HEK293T (cell line): Measurements from ENCODE around the gene RBM44.

Experiments used
- BHLHE40 ChIP-seq: fragments of 450-650 bp; IDR thresholded peaks from 2 replicates; pipeline ENCODE4 v1.6.1; 2016; ENCODE audit warnings: mild to moderate bottlenecking, moderate library complexity, borderline replicate concordance
- ELF4 ChIP-seq: fragments of 450-650 bp; IDR thresholded peaks from 2 replicates; pipeline ENCODE4 v1.6.1; 2017; ENCODE audit warnings: antibody characterized with exemption
- FOXA1 ChIP-seq: fragments of 450-650 bp; IDR thresholded peaks from 2 replicates; pipeline ENCODE4 v1.6.1; 2016; ENCODE audit warnings: mild to moderate bottlenecking
- FOXM1 ChIP-seq: fragments of 450-650 bp; IDR thresholded peaks from 2 replicates; pipeline ENCODE4 v1.6.1; 2017; ENCODE audit warnings: mild to moderate bottlenecking, borderline replicate concordance
- LEF1 ChIP-seq: fragments of 450-650 bp; IDR thresholded peaks from 2 replicates; pipeline ENCODE4 v1.6.1; 2017; ENCODE audit warnings: mild to moderate bottlenecking, borderline replicate concordance
- TARDBP ChIP-seq: fragments of 450-650 bp; IDR thresholded peaks from 2 replicates; pipeline ENCODE4 v1.6.1; 2016
- ZNF384 ChIP-seq: fragments of 450-650 bp; IDR thresholded peaks from 2 replicates; pipeline ENCODE4 v1.6.1; 2016

DNA sequence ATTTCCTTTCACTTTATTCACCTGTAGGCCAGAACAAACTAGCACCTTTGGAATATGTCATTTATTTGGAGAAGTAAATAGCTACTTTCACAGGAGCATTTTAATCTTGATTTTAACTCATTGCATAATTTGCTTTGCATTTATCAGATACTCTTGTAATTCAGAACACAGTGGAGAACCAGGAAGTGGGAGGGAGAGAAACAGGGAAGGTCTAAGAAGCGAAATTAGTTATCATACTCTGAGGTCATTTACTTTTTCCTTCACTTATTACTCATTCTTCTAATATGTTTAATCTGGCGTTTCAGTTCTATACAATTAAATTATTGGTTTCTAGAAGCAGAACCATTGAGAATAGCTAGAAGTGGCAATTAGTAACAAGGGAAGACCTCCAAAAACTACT lies 20.7 kb downstream of the RBM44 start:
- TF ChIP-seq FOXM1, result no peak
- TF ChIP-seq ZNF384, result no peak
- no peak for TF ChIP-seq FOXA1
- no peak for TF ChIP-seq ELF4
- no peak for TF ChIP-seq LEF1
- TF ChIP-seq BHLHE40, result no peak
- no peak for TF ChIP-seq TARDBP
